Renal pelvis (tissue), 4 donors: ENCODE data around the gene PISD. TPM values are rescaled to one million over a fixed set of nuclear protein-coding genes. Genes with fewer than 3 reads are reported as not detected.
A peak's percentile ranks its signal among the peaks of the same experiment; 100 is the strongest.
"Not testable (repeated sequence)": the region's sequence is repeated elsewhere in the genome, so short reads cannot be mapped to it uniquely, and the experiment has no call there.

Experiments
- DNase-seq: peaks from one replicate; pipeline ENCODE4 v3.0.0-alpha.2; 2013
- polyA plus RNA-seq, 3 donors: library from polyadenylated mRNA; unstranded; fragments of 120-200 nt; gene quantifications; one replicate each; pipeline ENCODE4 v1.2.1, GENCODE V29; 2013; ENCODE audit not compliant: insufficient read length in 3 of 3

Gene PISD
- polyA plus RNA-seq, 3 donors = 36.8 to 44.6 (median 40.4) TPM

GRCh38 chr22:31613286-31613903 is 48.6 kb downstream of the PISD start:
- no peak for DNase-seq

GRCh38 chr22:31612891-31613285 is 49.1 kb downstream of the PISD start:
- no peak for DNase-seq

GRCh38 chr22:31611061-31611760 is 50.8 kb downstream of the PISD start:
- no peak for DNase-seq

- DNase-seq = no peak
These were observed 51.4 kb downstream of the PISD start for GRCh38 chr22:31610611-31611010.

- DNase-seq = no peak
These were observed 52.3 kb downstream of the PISD start for GRCh38 chr22:31609716-31610115.

GRCh38 chr22:31607696-31608095 is 54.3 kb downstream of the PISD start:
- DNase-seq = no peak

- no peak for DNase-seq
These were observed 56.0 kb downstream of the PISD start for GRCh38 chr22:31605851-31606585.

- no peak for DNase-seq
These were observed 57.0 kb downstream of the PISD start for GRCh38 chr22:31604746-31605705.

GRCh38 chr22:31604137-31604705 is 57.8 kb downstream of the PISD start:
- no peak for DNase-seq

GRCh38 chr22:31603574-31603973 is 58.4 kb downstream of the PISD start:
- DNase-seq = no peak

GRCh38 chr22:31603081-31603525 is 58.9 kb downstream of the PISD start:
- no peak for DNase-seq

- DNase-seq = peak; percentile 55
These were observed 59.6 kb downstream of the PISD start for GRCh38 chr22:31602259-31602952.

GRCh38 chr22:31595271-31595670 is 66.7 kb downstream of the PISD start:
- no peak for DNase-seq

- DNase-seq = not testable (repeated sequence)
These were observed 71.9 kb downstream of the PISD start for GRCh38 chr22:31590161-31590560.

GRCh38 chr22:31588970-31589675 is 72.9 kb downstream of the PISD start:
- no peak for DNase-seq

GRCh38 chr22:31586137-31586920 is 75.7 kb downstream of the PISD start:
- peak; percentile 82 for DNase-seq

GRCh38 chr22:31585161-31585859 is 76.7 kb downstream of the PISD start:
- no peak for DNase-seq

- DNase-seq = no peak
These were observed 77.2 kb downstream of the PISD start for GRCh38 chr22:31584804-31585160.
